ENCODE data around the gene AURKAIP1.

AURKAIP1 gene

DNA sequence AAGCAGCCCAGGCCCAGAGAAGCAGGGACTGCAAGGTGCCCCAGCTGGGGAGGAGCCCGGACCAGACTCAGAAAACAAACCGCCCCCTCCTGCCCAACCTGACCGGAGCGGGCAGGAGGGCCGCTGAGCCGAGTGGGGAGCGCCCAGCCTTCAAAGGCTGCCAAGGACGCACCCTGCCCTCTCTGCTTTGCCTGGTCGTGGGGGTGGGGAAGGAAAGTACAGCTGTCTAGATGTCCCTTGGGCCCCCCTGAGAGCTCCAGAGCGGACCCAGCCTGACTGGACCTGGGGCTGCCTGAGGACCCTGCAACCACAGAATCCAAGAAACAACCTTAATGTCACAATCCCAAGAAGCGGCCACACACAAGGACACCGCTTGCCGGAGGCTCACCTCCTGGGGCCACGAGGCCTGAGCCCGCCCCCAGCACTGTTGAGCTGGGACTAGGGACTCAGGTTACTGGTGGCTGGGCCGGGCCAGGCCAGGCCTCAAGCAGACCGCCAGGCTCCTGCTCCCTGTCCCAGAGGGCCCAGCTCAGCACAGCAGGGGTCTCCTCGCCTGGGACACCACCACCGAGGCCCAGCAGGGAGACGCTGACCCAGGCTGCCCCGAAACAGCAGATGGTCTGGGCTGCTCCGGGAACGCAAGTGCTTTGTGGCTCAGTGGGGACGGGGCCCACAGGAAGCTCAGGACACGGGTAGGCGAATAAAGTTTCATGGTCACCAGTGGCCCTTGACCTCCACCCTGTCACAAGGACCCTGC lies 27.2 kb downstream of the AURKAIP1 start:
- no peak for DNase-seq (ENCODE audit: low read depth, low spot score)

- DNase-seq (ENCODE audit: low read depth, low spot score) = no peak
These were observed 27.9 kb downstream of the AURKAIP1 start for GRCh38 chr1:1347026-1347595.

- no peak for DNase-seq (ENCODE audit: low read depth, low spot score)
These were observed 28.5 kb downstream of the AURKAIP1 start for GRCh38 chr1:1346501-1346890.

DNA sequence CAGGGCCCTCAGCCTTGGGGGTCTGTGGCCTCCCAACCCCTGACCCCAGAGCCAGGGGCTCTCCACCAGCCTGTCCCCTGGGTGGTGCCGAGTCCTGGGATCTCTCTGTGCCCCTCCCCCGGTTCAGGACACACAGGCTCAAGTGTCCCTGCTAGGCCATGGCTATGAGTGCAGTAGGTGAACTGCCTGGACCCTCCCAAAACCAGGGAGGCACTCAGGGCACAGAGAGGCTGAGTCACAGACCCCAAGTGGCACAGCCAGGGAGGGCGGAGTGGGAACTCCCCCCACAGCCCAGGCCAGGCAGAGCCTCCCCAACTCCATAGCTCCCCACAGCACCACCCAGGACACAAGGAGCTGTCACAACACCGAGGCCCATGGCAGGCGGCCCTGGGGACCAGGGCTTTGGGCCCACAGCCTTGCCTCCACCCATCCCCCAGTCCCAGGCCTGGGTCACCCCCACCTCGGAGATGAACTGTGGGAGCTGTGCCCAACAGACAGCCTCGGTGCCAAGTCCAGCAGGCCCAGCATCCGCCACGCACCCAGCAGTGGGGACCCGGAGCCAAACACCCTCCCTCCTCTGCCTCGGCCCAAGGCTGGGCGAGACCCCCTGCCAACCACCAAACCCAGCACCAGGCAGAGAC lies 29.0 kb downstream of the AURKAIP1 start:
- no peak for DNase-seq (ENCODE audit: low read depth, low spot score)

GRCh38 chr1:1345384-1345783 lies 29.6 kb downstream of the AURKAIP1 start:
- no peak for DNase-seq (ENCODE audit: low read depth, low spot score)

DNA sequence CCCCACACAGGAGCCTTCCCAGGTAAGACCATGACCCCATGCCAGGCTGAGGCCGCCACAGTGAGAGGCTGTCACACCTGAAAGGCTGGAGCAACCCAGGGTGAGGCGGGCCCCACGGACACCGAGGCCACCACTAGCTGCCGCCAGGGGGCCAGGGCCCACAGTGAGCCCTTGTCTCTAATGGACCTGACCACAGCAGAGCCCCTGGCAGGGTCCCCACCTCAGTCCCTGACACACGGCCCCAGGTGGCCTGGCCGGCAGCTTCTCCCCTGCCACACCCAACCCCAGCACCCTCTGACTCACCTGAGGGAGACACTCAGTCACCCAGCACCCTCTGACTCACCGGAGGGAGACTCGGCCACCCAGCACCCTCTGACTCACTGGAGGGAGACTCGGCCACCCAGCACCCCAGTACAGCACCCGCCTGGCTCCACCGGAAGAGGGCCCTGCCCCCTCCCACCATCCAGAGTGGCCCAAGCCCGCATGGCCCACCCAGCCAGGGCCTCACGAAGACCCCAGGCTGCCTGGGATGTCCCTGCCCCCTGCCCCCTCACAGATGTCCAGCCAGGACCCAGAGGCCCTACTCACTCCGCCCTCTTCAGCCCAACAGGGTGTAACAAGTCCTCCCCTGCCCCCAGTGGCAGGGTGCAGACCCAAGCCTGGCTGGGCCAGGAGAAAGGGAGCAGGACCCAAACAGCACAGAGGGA lies 30.2 kb downstream of the AURKAIP1 start:
- no peak for DNase-seq (ENCODE audit: low read depth, low spot score)

DNA sequence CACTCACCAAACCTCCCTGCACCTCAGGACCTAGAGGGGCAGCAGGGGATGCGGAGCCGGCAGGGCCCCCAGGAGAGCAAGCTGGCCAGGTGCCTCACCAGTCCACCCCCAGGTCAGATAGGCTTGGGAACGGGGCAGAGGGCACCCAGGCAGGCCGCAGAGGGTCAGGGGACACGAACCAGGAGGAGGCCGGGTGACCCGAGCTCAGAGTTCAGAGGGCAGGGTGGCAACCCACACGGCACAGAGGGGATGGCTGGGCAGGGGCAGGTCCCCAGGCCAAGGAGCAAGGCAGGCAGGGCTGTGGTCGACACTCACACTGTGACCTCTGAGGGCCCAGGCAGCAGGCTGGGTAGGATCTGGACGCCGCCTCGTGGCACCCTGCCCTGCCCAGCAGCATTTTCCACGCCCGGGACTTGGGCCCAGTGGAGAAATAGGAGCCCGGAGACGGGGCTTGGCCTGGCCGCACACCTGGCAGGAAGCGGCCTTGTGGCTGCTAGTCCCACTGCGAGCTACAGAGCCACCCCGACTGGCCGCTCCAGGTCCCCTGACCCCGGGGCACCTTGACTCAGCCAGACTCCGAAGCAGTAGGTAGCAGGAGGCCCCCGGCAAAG lies 31.1 kb downstream of the AURKAIP1 start:
- no peak for DNase-seq (ENCODE audit: low read depth, low spot score)

DNA sequence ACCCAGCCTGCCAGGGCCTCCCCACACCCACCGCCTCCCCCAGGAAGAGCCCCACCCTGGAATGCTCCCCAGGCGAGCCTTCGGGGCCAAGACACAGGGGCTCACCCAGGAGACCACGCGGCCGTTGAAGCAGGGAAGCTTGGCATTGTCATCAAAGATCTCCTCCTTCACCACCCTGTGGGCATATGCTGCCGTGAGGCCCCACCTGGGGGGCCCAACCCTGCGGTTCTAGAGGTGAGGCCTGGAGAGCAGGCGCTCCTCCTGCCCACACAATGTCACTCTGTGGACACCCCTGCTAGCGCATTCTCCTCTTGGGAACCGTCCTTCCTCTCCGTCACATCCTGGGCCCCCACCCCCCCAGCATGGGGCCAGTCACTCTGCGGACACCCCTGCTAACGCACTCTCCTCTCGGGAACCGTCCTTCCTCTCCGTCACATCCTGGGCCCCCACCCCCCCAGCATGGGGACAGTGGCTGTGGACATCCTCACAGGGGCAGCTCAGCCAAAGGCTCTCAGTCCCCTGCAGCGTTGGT lies 32.4 kb downstream of the AURKAIP1 start:
- DNase-seq (ENCODE audit: low read depth, low spot score) = no peak

DNA sequence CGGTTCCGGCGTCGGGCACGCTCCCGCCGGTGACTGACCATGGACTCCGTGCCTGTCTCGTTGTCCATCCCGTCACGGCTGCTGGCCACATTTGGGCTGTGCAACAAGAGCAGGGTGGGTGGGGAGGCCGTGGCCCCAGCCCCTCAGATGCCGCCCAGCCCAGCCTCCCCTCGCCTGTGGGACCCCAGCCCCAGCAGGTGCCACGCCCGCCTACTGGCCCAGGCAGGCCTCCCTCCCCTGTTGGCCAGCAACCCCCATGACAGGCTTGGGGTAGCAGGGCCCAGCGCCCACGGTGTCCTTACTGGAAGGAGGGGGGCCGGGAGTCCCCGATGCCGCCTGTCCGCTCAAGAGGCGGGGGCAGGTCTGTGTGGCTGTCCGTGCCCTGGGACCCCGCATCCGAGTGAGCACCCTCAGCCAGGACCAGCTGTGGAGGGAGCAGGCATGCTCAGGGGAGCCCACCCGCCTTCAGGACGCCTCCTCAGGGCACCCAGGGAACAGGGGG lies 32.9 kb downstream of the AURKAIP1 start:
- no peak for DNase-seq (ENCODE audit: low read depth, low spot score)

GRCh38 chr1:1341549-1342021 lies 33.4 kb downstream of the AURKAIP1 start:
- no peak for DNase-seq (ENCODE audit: low read depth, low spot score)

GRCh38 chr1:1340791-1341548 lies 34.0 kb downstream of the AURKAIP1 start:
- DNase-seq (ENCODE audit: low read depth, low spot score) = no peak

DNA sequence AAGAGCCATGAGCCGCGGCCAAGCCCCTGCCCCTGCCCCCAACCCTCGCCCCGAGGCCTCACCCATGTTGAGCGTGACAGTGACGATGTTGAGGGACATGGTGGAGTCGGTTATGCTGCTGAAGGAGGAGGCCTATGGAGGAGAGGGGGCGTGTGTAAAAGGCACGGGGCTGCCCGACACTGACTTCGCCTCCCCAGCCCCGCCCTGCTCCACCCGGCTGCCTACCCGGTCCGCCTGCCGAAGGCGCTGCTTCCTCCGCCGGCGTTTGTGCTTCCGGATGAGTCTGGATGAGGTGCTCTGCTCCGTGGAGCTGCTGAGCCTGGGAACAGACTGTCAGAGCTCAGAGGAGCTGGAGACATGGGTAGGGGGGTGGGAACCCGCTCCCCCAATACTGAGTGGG lies 34.8 kb downstream of the AURKAIP1 start:
- DNase-seq (ENCODE audit: low read depth, low spot score) = no peak

GRCh38 chr1:1338278-1338677 lies 36.7 kb downstream of the AURKAIP1 start:
- DNase-seq (ENCODE audit: low read depth, low spot score) = no peak

DNA sequence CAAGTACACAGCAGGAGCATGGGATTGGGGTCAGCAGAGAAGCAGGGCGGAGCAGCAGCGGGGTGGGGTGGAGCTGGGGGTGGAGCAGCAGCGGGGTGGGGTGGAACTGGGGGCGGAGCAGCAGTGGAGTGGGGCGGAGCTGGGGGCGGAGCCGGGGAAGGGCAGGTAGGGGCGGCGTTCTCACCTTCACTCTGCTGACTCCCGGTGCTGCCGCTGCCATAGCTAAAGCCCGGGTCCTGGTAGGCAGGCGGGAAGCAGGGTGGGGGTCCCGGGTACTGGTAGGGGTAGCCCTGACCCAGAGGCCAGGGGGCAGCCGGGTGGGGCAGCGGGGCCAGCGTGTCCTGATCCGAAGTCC lies 37.2 kb downstream of the AURKAIP1 start:
- no peak for DNase-seq (ENCODE audit: low read depth, low spot score)

DNA sequence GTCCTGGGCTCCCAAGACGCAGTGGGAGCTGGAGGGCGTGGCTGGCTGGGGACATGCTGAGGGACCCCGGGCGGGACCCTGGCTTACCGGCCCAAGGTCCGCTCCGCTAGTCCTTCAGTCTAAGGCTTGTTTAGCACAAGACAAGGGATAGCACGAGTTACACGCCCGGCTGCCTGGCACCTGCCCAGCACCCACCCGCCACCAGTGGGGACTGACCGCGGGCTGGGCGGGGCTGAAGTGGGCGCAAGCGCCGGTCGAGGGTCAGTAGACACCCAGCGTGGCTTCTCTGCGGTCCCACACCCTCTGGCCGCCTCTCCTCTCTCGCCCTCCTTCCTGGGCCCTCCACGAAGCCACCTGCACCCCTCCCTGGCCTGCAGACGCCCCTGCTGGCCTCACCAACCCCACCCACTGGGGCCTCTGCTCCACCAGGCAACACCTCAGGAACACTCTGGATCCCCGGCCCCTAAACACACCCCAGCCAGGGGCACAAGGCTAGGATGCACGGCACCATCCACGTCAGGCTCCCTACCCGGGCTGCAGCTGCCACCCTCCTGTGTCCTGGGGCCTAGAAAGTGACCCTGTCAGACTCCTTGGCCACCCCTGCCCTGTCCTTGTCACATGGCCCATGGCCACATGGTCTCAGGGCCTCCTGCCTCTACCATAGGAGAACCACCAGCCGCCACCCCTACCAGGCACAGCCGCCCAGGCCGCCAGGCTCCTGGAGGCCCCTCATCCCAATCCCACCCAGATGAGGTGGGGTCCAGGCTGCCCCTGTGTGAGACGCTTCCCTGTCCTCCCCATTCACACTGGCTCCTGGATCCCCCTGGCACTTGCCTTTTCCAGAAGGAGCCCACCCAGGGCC lies 37.8 kb downstream of the AURKAIP1 start:
- no peak for DNase-seq (ENCODE audit: low read depth, low spot score)

DNA sequence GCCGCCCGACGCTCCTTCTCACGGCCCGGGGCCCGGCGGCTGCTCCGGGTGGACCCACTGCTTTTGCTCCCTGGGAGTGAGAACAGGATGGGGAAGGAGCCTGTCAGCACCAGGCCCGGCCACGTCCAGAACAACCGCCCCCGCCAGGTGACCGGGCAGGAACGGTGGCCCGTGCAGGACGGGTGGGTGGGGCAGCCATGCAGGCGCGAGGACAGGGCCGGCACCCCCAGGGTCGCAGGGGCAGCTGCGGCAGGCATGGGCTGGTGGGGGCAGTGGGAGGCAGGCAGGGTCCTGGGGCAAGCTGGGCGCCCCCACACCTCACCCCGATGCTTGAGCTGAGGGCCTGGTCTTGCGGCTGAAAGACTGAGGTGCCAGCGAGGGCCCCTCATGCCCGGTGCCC lies 38.6 kb downstream of the AURKAIP1 start:
- no peak for DNase-seq (ENCODE audit: low read depth, low spot score)

GRCh38 chr1:1335792-1336248 lies 39.2 kb downstream of the AURKAIP1 start:
- no peak for DNase-seq (ENCODE audit: low read depth, low spot score)

DNA sequence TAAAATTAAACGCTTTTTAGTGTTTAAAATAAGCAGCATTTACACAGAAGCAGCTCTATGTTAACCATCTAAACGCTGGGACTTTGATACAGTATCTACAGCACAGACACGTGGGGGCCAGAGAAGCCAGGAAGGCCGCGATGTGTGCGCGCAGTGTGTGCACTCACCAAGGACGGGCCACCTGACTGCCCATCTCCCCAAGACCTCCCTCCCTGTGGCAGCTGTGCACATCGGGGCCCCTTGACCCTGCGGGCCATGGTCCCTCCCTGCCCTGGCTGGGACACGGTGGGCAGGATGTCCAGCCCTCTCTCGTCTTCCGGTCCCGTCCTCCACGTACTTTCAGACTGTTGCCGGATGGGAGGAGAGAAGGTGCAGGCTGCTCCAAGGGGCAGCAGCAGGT lies 39.7 kb downstream of the AURKAIP1 start:
- DNase-seq (ENCODE audit: low read depth, low spot score) = no peak

DNA sequence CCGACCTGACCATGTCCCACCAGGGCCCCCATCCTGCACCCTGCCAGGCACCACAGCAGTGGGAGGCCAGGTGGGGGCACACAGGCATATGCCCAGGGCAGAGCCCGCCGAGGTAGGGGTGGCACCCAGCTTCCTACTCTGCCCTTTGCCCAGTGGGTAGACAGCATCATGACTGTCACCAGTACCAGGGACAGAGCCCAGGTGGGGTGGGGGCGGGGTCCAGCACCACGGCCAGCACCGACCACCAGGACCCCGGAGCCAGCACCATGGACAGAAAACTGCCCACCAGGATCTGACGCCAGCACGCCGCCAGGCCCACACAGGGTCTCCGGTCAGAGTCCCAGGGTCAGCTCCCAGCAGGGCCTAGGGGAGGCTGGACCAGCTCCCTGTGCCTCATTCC lies 40.2 kb downstream of the AURKAIP1 start:
- DNase-seq (ENCODE audit: low read depth, low spot score) = no peak
